NCI-H2107 (cell line): ENCODE data around the gene MINDY3.
"Not testable (repeated sequence)": the region's sequence is repeated elsewhere in the genome, so short reads cannot be mapped to it uniquely, and the experiment has no call there.

Source experiments
- DNase-seq: peaks from one replicate; lab custom pipeline; 2025; lab: John Stamatoyannopoulos, UW

Gene MINDY3

GRCh38 chr10:15859906-15860691 is at the start of gene MINDY3:
TSS of gene MINDY3 (minus strand) at chr10:15860507. CDS start at chr10:15860299, 208 bp downstream.
- peak; percentile 28 for DNase-seq

DNA sequence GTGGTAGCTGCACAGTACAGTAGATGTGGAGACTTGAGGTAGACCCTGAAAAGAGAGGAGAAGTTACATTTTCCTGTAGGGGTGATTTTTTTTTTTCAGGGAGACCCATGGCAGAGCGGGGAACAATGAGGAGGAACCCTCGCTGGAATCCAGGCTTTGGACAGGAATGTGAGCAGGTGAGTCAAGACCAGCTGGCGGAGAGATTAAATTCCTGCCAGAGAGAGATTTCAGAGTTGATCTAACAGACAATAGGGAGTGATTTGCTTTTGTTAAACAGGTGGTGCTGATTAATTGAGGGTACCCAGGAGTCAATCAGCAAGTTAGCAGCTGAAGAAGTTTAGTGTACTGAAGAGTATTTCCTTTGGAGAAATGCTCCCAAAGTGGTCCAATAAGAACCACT is 41.6 kb upstream of the MINDY3 start:
- no peak for DNase-seq

- no peak for DNase-seq
Observed at GRCh38 chr10:15898046-15898445, 37.7 kb upstream of the MINDY3 start.

DNA sequence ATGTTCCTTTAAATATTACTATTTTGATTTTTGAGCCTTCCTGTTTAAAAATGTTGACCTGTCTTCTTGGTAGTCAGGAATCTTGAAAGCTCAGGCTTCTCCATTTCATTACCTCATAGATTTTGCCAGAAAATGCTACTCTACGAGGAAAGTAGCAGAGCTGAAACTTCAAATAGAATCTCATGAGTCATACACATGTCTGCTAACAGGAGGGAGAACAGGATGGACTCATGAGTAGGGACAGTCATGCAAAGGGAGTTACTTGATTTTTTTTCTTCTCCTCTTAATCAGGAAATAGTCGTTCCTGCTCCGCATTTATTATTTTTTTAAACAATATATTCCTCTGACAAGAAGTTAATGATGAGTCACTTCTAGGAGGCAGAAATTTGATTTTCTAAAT is 37.0 kb upstream of the MINDY3 start:
- DNase-seq = no peak

DNA sequence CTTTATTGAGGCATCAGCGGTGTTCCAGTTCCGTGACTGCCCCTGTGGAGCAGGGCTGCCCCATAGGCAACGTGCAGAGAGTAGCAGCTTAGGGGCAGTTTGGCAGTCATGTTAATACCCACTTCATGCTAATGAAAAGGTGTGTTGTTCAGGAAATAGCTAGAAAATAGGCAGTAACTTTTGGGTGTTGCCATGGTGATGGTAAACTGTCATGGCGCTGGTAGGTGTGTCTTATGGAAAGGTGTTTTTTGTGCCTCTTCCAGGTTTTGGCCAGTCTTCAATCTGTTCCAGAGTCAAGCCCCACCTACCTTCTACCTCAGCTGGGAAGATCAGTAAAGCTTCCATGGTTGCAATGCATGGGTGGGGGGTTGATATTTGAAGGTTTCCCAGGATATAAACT is 36.3 kb upstream of the MINDY3 start:
- DNase-seq = no peak

GRCh38 chr10:15884447-15884846 is 24.1 kb upstream of the MINDY3 start:
- no peak for DNase-seq

DNA sequence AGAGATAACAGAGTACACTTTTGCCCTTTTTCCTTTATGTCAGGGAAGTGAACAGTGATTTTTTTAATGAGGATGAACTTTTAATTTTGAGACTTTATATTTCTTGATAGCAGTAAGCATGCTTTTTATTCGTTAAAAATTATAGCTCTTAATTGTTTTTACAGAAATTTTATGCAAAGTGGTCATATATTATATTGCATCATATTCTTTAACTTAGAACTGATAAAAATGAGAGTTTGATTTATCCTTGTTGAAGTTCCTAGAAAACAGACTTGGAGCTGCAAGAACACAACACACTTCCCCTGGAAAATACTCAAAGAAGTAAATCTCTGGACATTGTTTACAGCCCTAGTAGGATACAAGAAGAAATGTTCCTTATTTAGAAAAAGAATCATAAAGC is 21.2 kb upstream of the MINDY3 start:
- DNase-seq = no peak

DNA sequence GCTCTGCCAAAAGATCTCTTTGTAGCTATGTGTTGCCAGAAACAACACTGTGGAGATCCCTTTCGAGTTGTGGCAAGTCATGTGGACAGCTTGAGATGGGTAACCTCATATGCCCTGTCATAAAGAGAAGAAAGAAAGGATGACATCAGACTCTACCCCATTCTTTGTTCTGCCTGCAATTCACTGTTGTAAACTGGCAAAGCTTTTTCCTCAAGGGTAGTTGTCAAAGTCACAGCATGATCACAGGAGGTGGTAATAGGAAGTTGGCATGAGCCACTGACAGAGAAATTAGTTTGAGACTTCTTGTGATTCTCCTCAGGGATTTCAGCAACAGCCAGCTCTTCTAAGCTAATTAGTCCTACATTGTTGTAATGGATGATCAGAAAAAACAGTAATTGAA is 19.4 kb upstream of the MINDY3 start:
- DNase-seq = peak; percentile 21

DNA sequence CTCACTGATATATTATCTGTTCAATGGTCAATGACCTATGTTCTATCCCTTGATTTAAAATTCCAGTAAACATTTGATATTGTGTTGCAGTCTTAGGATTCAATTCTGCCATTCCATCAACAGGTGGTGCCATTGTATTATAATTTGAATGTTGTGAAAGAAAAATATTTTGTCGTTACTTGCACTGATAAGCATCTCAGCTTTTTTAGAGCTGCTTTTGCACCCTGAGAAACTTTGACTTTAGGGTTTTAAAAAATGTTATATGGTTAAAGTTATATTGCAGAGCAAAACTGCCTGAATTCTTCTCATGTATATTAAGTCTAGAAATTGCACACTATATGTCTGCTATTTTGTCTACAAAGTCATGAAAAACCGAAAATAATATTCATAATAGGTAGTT is 18.8 kb upstream of the MINDY3 start:
- DNase-seq = no peak

DNA sequence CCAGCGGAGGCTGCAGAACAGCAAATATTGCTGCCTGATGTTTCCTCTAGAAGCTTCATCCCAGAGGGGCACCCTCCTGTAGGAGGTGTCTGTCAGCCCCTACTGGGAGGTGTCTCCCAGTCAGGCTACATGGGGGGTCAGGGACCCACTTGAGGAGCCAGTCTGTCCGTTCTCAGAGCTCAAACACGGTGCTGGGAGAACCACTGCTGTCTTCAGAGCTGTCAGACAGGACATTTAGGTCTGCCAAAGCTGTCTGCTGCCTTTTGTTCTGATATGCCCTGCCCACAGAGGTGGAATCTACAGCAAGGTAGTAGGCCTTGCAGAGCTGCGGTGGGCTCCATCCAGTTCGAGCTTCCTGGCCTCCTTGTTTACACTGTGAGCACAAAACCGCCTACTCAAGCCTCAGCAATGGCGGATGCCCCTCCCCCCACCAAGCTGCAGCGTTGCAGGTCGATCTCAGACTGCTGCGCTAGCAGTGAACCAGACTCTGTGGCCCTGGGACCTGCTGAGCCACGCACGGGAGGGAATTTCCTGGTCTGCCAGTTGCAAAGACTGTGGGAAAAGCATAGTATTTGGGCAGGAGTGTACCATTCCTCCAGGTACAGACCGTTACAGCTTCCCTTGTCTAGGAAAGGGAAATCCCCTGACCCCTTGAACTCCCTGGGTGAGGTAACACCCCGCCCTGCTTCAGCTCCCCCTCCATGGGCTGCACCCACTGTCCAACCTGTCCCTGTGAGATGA is 17.7 kb upstream of the MINDY3 start:
- DNase-seq = no peak

- not testable (repeated sequence) for DNase-seq
Observed at GRCh38 chr10:15876274-15876673, 16.0 kb upstream of the MINDY3 start.

DNA sequence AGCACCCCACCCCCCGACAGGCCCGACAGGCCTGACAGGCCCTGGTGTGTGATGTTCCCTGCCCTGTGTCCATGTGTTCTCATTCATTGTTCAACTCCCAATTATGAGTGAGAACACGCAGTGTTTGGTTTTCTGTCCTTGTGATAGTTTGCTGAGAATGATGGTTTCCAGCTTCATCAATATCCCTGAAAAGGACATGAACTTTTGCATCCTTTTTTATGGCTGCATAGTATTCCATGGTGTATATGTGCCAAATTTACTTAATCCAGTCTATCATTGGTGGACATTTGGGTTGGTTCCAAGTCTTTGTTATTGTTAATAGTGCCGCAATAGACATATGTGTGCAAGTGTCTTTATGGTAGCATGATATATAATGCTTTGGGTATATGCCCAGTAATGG is 12.3 kb upstream of the MINDY3 start:
- not testable (repeated sequence) for DNase-seq

- no peak for DNase-seq
Observed at GRCh38 chr10:15871823-15872222, 11.5 kb upstream of the MINDY3 start.

GRCh38 chr10:15869935-15870334 is 9.6 kb upstream of the MINDY3 start:
- DNase-seq = no peak

- DNase-seq = no peak
Observed at GRCh38 chr10:15868006-15868405, 7.7 kb upstream of the MINDY3 start.

DNA sequence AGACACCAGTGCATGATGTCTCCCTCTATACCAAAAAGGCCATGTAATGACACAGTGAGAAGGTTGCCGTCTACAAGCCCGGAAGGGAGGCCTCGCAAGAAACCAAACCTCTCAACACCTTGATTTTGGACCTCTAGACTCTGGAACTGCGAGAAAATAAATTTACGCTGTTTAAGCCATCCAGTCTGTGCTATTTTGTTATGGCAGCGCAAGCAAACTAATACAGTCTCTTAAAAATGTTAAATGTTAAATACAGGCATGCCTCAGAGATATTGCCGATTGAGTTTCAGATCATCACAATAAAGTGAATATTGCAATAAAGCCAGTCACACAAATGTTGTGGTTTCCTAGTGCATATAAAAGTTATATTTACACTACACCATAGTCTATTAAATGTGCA is 5.0 kb upstream of the MINDY3 start:
- DNase-seq = no peak

GRCh38 chr10:15864419-15864818 is 4.1 kb upstream of the MINDY3 start:
- no peak for DNase-seq

GRCh38 chr10:15863733-15864132 is 3.4 kb upstream of the MINDY3 start:
- no peak for DNase-seq

DNA sequence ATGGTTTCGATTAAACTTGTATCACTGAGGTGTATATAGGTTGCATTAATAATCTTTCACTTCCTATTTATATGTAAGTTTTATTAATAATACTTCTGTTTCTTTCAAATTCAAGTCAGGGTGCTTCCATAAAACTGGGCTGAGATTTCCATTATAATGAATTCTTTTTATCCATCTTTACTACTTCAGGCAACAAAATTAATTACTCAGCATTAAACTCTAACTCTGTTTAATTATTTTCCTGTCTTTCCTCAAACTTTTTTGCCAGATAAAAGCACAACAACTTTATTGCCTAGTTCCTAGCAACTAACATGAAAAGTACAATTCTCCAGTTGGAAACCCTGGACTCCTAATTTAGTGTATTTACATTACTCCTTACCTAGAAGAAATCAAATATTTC is 3.0 kb upstream of the MINDY3 start:
- DNase-seq = no peak

DNA sequence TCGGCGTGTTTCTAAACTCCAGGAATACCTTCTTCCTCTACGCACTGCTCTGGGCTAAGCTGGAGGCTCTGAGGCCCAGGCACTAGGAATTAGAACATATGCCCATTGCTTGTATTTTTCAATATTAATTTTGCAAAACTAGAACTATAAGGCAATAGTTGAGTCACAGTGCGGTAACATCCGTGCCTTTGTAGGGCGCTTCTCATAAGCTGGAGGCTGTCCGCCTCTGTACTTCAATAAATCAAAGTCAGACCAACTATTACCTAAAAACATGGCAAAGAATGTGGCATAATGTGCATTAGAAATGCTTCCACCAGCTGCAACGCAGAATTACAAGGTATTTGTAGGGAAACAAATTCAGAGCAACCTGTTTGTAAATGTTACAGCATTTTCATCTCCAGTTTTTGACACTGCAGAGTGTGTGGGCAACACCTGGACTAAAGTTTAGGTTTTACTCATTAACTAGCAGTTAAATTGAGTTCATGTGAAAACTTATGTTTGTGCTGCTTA is 440 bp upstream of the MINDY3 start:
- no peak for DNase-seq

DNA sequence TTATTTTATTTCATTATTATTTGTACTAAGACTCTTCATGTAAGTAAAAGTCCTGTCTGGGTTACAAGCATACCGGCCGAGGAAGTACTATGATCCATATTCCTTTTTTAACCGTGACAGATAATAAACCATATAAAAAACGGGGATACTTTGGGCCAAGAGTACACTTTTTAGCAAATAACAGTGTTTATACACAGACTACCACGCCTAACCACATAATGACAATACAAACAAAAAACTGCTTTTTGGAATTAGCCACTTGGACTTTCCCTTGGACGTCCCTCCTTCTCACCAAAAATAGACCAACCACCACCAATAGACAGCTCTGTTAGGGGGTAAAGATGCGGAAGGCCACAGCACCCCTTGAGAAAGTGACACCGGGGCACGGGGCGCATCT is 800 bp downstream of the MINDY3 start:
- DNase-seq = no peak

DNA sequence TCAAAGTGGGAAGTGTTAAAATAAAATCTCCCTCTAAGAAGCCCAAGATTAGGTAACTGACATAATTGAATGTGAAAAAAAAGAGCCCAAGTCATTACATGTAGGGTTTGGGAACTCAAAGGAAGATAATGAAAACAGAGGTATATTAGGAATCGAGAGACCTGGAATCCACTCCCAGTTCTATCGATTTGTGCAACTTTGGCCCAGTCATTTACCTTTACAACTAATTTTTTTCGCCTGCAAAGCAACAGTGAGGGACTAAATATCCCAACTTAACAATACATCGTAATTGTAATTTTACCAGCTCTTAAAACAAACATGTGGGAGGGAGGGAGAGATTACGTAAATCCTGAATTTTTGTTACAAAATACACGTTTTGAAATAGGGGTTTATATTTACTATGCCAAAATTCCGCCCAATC is 1.4 kb downstream of the MINDY3 start:
- DNase-seq = no peak

GRCh38 chr10:15857107-15857575 is 3.2 kb downstream of the MINDY3 start:
- DNase-seq = no peak
